PC-9 (cell line): ENCODE results near the gene HSPB7. TPM values are rescaled to one million over a fixed set of nuclear protein-coding genes. Genes with fewer than 3 reads are reported as not detected.

Experiments used
- BruUV-seq: library from RNA; stranded (reverse); fragments of 400-500 nt; replicated peaks from 2 replicates; lab custom pipeline; 2021; lab: Mats Ljungman, UMichigan
- CTCF ChIA-PET: fragments of 300-600 bp; sonication (Branson Sonifier 250); formaldehyde crosslinking; loops from one replicate; lab custom pipeline; 2022; ENCODE audit warnings: antibody characterized with exemption; lab: Charles Lee
- POLR2A ChIA-PET: fragments of 300-600 bp; sonication (Branson Sonifier 250); formaldehyde crosslinking; loops from one replicate; lab custom pipeline; 2022; ENCODE audit warnings: antibody characterized with exemption; ENCODE audit not compliant: unreplicated experiment; lab: Charles Lee
- DNase-seq, 2 experiments: peaks; one replicate each; pipeline versions ENCODE4 v3.0.0 to v3.0.0-alpha.2; 2015 to 2022; ENCODE audit warnings: mixed read lengths in 1 of 2
- H2AFZ ChIP-seq: fragments of 200-600 bp; sonication (generic); 2 replicates; pipeline ENCODE4 v1.8.1; 2017; ENCODE audit warnings: antibody characterized with exemption
- H3F3A ChIP-seq: fragments of 200-600 bp; sonication (generic); 2 replicates; pipeline ENCODE4 v1.8.1; 2017; ENCODE audit warnings: antibody characterized with exemption, mild to moderate bottlenecking, low read depth; ENCODE audit not compliant: insufficient read depth
- H3K27ac ChIP-seq: fragments of 200-600 bp; sonication (generic); 2 replicates; pipeline ENCODE4 v1.6.1; 2016; ENCODE audit warnings: mixed run types
- H3K27me3 ChIP-seq: fragments of 200-600 bp; sonication (generic); 2 replicates; pipeline ENCODE4 v1.6.1; 2016; ENCODE audit warnings: low read depth, mixed run types; ENCODE audit not compliant: insufficient read depth
- H3K36me3 ChIP-seq: fragments of 200-600 bp; sonication (generic); 2 replicates; pipeline ENCODE4 v1.6.1; 2016; ENCODE audit warnings: low read depth, mixed run types
- H3K4me1 ChIP-seq: fragments of 200-600 bp; sonication (generic); replicated peaks from 2 replicates; pipeline ENCODE4 v1.6.1; 2016; ENCODE audit warnings: mixed run types; ENCODE audit not compliant: insufficient read depth
- H3K4me2 ChIP-seq: fragments of 200-600 bp; sonication (generic); 2 replicates; pipeline ENCODE4 v1.6.1; 2017; ENCODE audit warnings: mixed run types
- H3K4me3 ChIP-seq: fragments of 200-600 bp; sonication (generic); 2 replicates; pipeline ENCODE4 v1.6.1; 2016; ENCODE audit warnings: mixed run types
- H3K79me2 ChIP-seq: fragments of 200-600 bp; sonication (generic); 2 replicates; pipeline ENCODE4 v1.6.1; 2017; ENCODE audit warnings: low read depth, mixed run types
- H3K9me2 ChIP-seq: fragments of 200-600 bp; sonication (generic); 2 replicates; pipeline ENCODE4 v1.8.1; 2017; ENCODE audit warnings: mild to moderate bottlenecking; ENCODE audit not compliant: insufficient read depth
- H3K9me3 ChIP-seq: fragments of 200-600 bp; sonication (generic); 2 replicates; pipeline ENCODE4 v1.8.1; 2016; ENCODE audit warnings: low read depth; ENCODE audit not compliant: insufficient read depth
- H4K20me1 ChIP-seq: fragments of 200-600 bp; sonication (generic); 2 replicates; pipeline ENCODE4 v1.8.1; 2017; ENCODE audit not compliant: insufficient read depth
- EZH2 ChIP-seq: fragments of 200-600 bp; sonication (generic); IDR thresholded peaks from 2 replicates; pipeline ENCODE4 v1.8.0; 2017; ENCODE audit warnings: antibody characterized with exemption, low read depth
- intact Hi-C: fragments of 100-400 bp; cut with micrococcal nuclease; formaldehyde crosslinking; loops from one replicate; pipeline ENCODE4 v1.10.0; 2022; ENCODE audit not compliant: unreplicated experiment
- total RNA-seq: library from RNA; stranded (reverse); gene quantifications from 2 replicates; pipeline ENCODE4 v1.2.3, GENCODE V29; 2021
- TF ChIP-seq, protein P1 (sequence below): fragments of 200-600 bp; sonication (generic); conservative IDR thresholded peaks from 2 replicates; pipeline ENCODE4 v1.6.1; 2017; ENCODE audit warnings: mixed run types, antibody characterized with exemption, mild to moderate bottlenecking, moderate library complexity

The HSPB7 gene
- total RNA-seq, 1 experiment from 2014 or later = not detected

- POLR2A ChIA-PET = no interaction called here
- no peaks in the 10 kb centered on the region for H3K27me3 ChIP-seq
- H3K4me3 ChIP-seq = no peak overlapping the region
- H3K4me2 ChIP-seq = no peak overlapping the region
- no peaks in the 10 kb centered on the region for H3K9me2 ChIP-seq
- no peaks in the 10 kb centered on the region for H3K36me3 ChIP-seq
- H3K9me3 ChIP-seq = no peaks in the 10 kb centered on the region
- CTCF ChIA-PET = interaction anchor here (0.7 kb wide), 1 partner anchor 33 kb away, joined by 3 read pairs; no protein-coding TSS in a partner anchor
- peaks cover 10% of the 10 kb centered on the region; the same call in 1 of the 2 replicates for H3F3A ChIP-seq
- no peaks in the 10 kb centered on the region for H4K20me1 ChIP-seq
- H2AFZ ChIP-seq = no peak overlapping the region
- H3K27ac ChIP-seq = no peak overlapping the region
- no TSS peak for BruUV-seq
- peaks cover 5% of the 10 kb centered on the region; the same call in 1 of the 2 replicates for H3K4me1 ChIP-seq
- H3K79me2 ChIP-seq = no peaks in the 10 kb centered on the region
- intact Hi-C loops = no loop called here
- no peak for DNase-seq
- TF ChIP-seq, protein P1, sequence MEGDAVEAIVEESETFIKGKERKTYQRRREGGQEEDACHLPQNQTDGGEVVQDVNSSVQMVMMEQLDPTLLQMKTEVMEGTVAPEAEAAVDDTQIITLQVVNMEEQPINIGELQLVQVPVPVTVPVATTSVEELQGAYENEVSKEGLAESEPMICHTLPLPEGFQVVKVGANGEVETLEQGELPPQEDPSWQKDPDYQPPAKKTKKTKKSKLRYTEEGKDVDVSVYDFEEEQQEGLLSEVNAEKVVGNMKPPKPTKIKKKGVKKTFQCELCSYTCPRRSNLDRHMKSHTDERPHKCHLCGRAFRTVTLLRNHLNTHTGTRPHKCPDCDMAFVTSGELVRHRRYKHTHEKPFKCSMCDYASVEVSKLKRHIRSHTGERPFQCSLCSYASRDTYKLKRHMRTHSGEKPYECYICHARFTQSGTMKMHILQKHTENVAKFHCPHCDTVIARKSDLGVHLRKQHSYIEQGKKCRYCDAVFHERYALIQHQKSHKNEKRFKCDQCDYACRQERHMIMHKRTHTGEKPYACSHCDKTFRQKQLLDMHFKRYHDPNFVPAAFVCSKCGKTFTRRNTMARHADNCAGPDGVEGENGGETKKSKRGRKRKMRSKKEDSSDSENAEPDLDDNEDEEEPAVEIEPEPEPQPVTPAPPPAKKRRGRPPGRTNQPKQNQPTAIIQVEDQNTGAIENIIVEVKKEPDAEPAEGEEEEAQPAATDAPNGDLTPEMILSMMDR = no peak
- TF ChIP-seq EZH2 = no peak
These were observed 2.4 kb downstream of the HSPB7 start for GRCh38 chr1:16015491-16015890.

DNA sequence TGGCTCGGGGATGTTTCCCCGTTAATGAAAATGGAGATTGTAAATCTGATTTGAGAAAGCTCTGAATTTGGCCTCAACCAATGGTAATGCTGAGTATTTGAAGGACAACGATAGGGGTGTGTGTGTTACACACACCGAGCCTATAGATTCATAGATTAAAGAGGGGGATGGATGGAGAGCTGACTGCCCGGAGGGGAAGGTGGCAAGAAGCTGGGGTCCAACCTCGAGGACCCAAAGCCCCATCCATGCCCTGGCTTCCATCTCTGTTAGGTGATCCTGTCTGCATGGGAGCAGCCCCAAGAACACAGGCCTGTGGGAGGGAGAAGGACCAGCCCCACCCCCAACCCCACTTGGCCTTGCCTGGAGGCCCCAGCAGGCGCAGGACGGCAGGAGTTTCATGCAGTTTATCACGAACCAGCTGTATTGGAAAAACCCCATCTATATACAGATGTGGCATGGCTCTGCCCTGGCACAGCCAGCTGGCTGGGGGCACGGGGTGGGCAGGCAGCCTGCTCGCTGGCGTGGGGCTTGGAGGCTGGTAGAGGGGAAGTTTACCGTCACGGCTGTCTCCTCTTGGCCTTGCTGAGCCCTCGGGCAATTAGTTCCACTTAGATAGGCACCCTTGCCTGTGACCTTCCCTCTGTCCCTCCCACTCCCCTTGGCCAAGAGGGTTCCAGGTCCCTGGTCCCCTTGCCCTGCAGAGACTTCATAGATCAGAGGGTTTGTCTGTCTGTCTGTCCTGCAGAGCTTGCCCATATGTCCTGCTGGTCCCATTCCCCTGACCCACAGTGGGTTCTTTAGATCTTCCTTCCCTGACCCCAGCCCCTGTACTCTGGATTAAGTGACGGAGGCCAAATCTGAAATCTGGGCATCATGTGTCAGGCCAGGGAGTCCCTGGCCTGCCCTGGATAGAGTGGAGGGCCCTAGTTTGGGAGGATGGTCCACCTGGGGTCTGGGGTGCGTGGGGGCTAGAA lies 3.0 kb downstream of the HSPB7 start:
- Histone ChIP-seq H3K27me3 (no peaks in the 10 kb centered on the region), H3K4me3 (no peak overlapping the region), H4K20me1 (no peaks in the 10 kb centered on the region), H2AFZ (no peak overlapping the region), H3K9me3 (no peaks in the 10 kb centered on the region), H3K4me2 (no peak overlapping the region), H3K9me2 (no peaks in the 10 kb centered on the region), H3K4me1 (peaks cover 5% of the 10 kb centered on the region; the same call in 1 of the 2 replicates), H3K27ac (no peak overlapping the region), H3K36me3 (no peaks in the 10 kb centered on the region), H3K79me2 (no peaks in the 10 kb centered on the region), H3F3A (peaks cover 10% of the 10 kb centered on the region; the same call in 1 of the 2 replicates)
- intact Hi-C loops = loop anchor here (5.0 kb wide), 1 partner anchor 353 kb away; the partner anchor contains the start of gene SZRD1
- ChIA-PET POLR2A (no interaction called here), CTCF (no interaction called here)
- TF ChIP-seq EZH2 = no peak
- TF ChIP-seq, protein P1 = no peak
- no TSS peak for BruUV-seq
- no peak for DNase-seq

DNA sequence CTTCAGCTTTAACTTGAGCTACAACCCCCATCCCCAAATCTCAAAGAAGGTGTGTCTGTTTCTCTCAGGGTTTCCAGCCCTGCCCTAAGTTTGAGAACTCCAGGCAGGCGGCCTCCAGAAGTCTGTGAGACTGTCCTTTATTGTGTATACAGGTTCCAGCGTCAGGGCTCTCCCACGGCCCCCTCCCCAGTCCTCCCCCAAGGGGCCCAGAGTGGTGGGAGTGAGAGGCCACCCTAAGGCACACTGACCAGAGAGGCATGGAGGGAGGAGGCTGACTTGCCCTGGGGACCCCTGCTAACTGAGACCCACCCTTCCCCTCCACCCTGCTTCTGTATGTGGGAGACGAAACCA lies 4.0 kb downstream of the HSPB7 start:
- Histone ChIP-seq H2AFZ (no peak overlapping the region), H3K9me3 (no peaks in the 10 kb centered on the region), H3K27ac (no peak overlapping the region), H3K36me3 (no peaks in the 10 kb centered on the region), H3K9me2 (no peaks in the 10 kb centered on the region), H3K4me2 (no peak overlapping the region), H3K27me3 (no peaks in the 10 kb centered on the region), H3F3A (peaks cover 10% of the 10 kb centered on the region; the same call in 1 of the 2 replicates), H3K4me1 (peaks cover 5% of the 10 kb centered on the region; the same call in 1 of the 2 replicates), H4K20me1 (no peaks in the 10 kb centered on the region), H3K4me3 (no peak overlapping the region), H3K79me2 (no peaks in the 10 kb centered on the region)
- no peak for DNase-seq
- intact Hi-C loops = loop anchor here (5.0 kb wide), 1 partner anchor 353 kb away; the partner anchor contains the start of gene SZRD1
- no TSS peak for BruUV-seq
- POLR2A ChIA-PET = no interaction called here
- TF ChIP-seq, protein P1 = no peak
- TF ChIP-seq EZH2 = no peak
- CTCF ChIA-PET = no interaction called here
